Peyer's patch (tissue), 4 donors: ENCODE data around the gene POLR3GL.

ENCODE experiments used
- CTCF ChIP-seq, 6 experiments: fragments of 450-650 bp in 4 of 6; fragments of 200-600 bp in 2 of 6; sonication (generic) in 1 of 6; IDR thresholded peaks; one replicate each; pipeline ENCODE4 v1.5.1; 2017 to 2019; ENCODE audit warnings: antibody characterized with exemption in 6 of 6, mild to moderate bottlenecking in 3 of 6, moderate library complexity in 1 of 6
- POLR2A ChIP-seq, 2 donors: fragments of 450-650 bp; IDR thresholded peaks; one replicate each; pipeline ENCODE4 v1.5.1; 2017; ENCODE audit warnings: antibody characterized with exemption in 2 of 2, mild to moderate bottlenecking in 2 of 2, moderate library complexity in 2 of 2

GRCh38 chr1:145986551-145986950, 22.1 kb downstream of the POLR3GL start:
- no peak for TF ChIP-seq CTCF (IDR thresholded peaks at IDR 0.05)
- TF ChIP-seq POLR2A (IDR thresholded peaks at IDR 0.05): no peak
